ENCODE data around the gene ATG2A. TPM values are rescaled to one million over a fixed set of nuclear protein-coding genes. Genes with fewer than 3 reads are reported as not detected.

ATG2A gene
- total and polyA plus RNA-seq, 2 of the 8 experiments (the other 6 are each of a cell fraction or from before 2014, with no cell fraction given) = 12.1 to 22.1 TPM

GRCh38 chr11:64858467-64859263, 58.3 kb downstream of the ATG2A start:
- Histone ChIP-seq H3K18ac (ENCODE audit: extremely low read depth, low read length) (no peak overlapping the region), H4K8ac (ENCODE audit: extremely low read depth, insufficient read depth, low read length) (no peak overlapping the region; the same call in 1 of the 2 replicates), H2AFZ (ENCODE audit: low read length) (no peak overlapping the region), H3K23me2 (ENCODE audit: low read depth, low read length) (no peaks in the 10 kb centered on the region), H3K9me3 (ENCODE audit: insufficient read depth in 2 of 2, low read depth in 1 of 2, low read length in 1 of 2) (no peaks in the 10 kb centered on the region), H3K79me1 (ENCODE audit: low read depth, low read length) (peaks cover 4% of the 10 kb centered on the region), H3K27me3 (replicated peaks in 1 of 4; ENCODE audit: control insufficient read depth in 3 of 4, extremely low read depth in 1 of 4, insufficient read depth in 3 of 4, low read length in 3 of 4) (no peaks in the 10 kb centered on the region), H3K14ac (ENCODE audit: insufficient read length) (no peak overlapping the region), H4K91ac (replicated peaks; ENCODE audit: insufficient read length, low read length) (no peak overlapping the region), H2AK5ac (ENCODE audit: low read depth, low read length) (no peak overlapping the region), H2BK20ac (ENCODE audit: low read length) (no peak overlapping the region), H4K5ac (ENCODE audit: insufficient read length, low read depth, low read length) (no peak overlapping the region), H3K36me3 (ENCODE audit: control insufficient read depth in 2 of 4, insufficient read depth in 4 of 4, low read length in 3 of 4) (peaks cover 0 to 5% (median 0%) of the 10 kb centered on the region in 4 experiments; a peak in 3 of 8 replicates), H3K56ac (replicated peaks; ENCODE audit: insufficient read length, low read depth, low read length) (no peak overlapping the region), H3K4ac (replicated peaks; ENCODE audit: insufficient read length, low read depth, low read length) (no peak overlapping the region), H3K4me2 (ENCODE audit: insufficient read depth in 1 of 2, low read depth in 2 of 2, low read length in 2 of 2) (no peak overlapping the region), H2BK5ac (ENCODE audit: low read depth, low read length) (no peak overlapping the region; the same call in 1 of the 2 replicates), H3K4me3 (ENCODE audit: extremely low read depth in 1 of 4, insufficient read depth in 2 of 4, low read depth in 3 of 4, low read length in 4 of 4) (no peak overlapping the region), H2BK12ac (ENCODE audit: low read depth, low read length) (no peak overlapping the region), H3K23ac (ENCODE audit: insufficient read length) (no peak overlapping the region), H2BK120ac (replicated peaks; ENCODE audit: low read depth, low read length) (no peak overlapping the region), H3K9ac (replicated peaks in 1 of 4; ENCODE audit: extremely low read depth in 1 of 4, low read depth in 3 of 4, low read length in 3 of 4) (no peak overlapping the region), H3K4me1 (replicated peaks in 1 of 4; ENCODE audit: control insufficient read depth in 3 of 4, insufficient read depth in 4 of 4, low read length in 3 of 4) (peaks cover 0 to 14% (median 8%) of the 10 kb centered on the region in 4 experiments; a peak in 6 of 7 replicates), H3K27ac (ENCODE audit: low read depth, low read length) (no peak overlapping the region), H4K20me1 (replicated peaks in 1 of 2; ENCODE audit: control insufficient read depth in 1 of 2, insufficient read depth in 2 of 2, low read length in 2 of 2) (peaks cover 0 to 3% of the 10 kb centered on the region in 2 experiments), H2BK15ac (ENCODE audit: low read length) (no peak overlapping the region), H3K79me2 (ENCODE audit: control insufficient read depth in 1 of 2, insufficient read depth in 2 of 2, low read length in 2 of 2) (peaks cover 0 to 5% of the 10 kb centered on the region in 2 experiments; a peak in 1 of 4 replicates)
- WGBS, 2 experiments (ENCODE audit: extremely low coverage in 1 of 2, insufficient coverage in 1 of 2, insufficient read length in 1 of 2, insufficient replicate concordance in 2 of 2, low coverage in 1 of 2, low lambda C conversion rate in 2 of 2, missing lambda C conversion rate in 1 of 2) = 91% methylated on average over 19 of the region's 19 CpGs; no CpG with 5 or more reads in 1 of the 2 experiments
- DNase-seq (ENCODE audit: low read depth in 1 of 2, low spot score in 2 of 2) = no peak
- ChIA-PET CTCF (ENCODE audit: partially characterized antibody) (interaction anchor here (0.6 to 32.3 kb wide), 5 partner anchors 8 to 43 kb away, joined by 3 to 1058 read pairs (median 16); partner anchors contain the start of gene EHD1), POLR2A (ENCODE audit: partially characterized antibody) (interaction anchor here (25.7 kb wide), 1 partner anchor 26 kb away, joined by 408 read pairs; the partner anchor contains the start of gene EHD1)
- no peak for FAIRE-seq
- TF ChIP-seq EZH2 (IDR thresholded peaks at IDR 0.05; ENCODE audit: low read depth, low read length, severe bottlenecking) (no peak), SP4 (IDR thresholded peaks at IDR 0.05; ENCODE audit: low read length) (no peak), SRF (IDR thresholded peaks at IDR 0.05; ENCODE audit: low read depth, low read length) (no peak), BACH1 (IDR thresholded peaks at IDR 0.05; ENCODE audit: low read length) (no peak), CTBP2 (IDR thresholded peaks at IDR 0.05; ENCODE audit: borderline replicate concordance, insufficient read depth, insufficient read length, low read length) (no peak), SUZ12 (IDR thresholded peaks at IDR 0.05; ENCODE audit: low read length) (no peak), GABPA (IDR thresholded peaks at IDR 0.05; ENCODE audit: borderline replicate concordance, insufficient read depth, low read length) (no peak)
